SW 1271 (cell line): Measurements from ENCODE around the gene IRF8.
"Not testable (repeated sequence)": the region's sequence is repeated elsewhere in the genome, so short reads cannot be mapped to it uniquely, and the experiment has no call there.

Source experiments
- DNase-seq, 2 experiments: peaks; one replicate each; lab custom pipeline; 2025; lab: John Stamatoyannopoulos, UW

The IRF8 gene

GRCh38 chr16:85935391-85935973, 36.5 kb downstream of the IRF8 start:
- DNase-seq: no peak

- no peak for DNase-seq
Observed at GRCh38 chr16:85935974-85936760, 37.2 kb downstream of the IRF8 start.

- DNase-seq: no peak
Observed at GRCh38 chr16:85936816-85937215, 37.9 kb downstream of the IRF8 start.

- DNase-seq: no peak
Observed at GRCh38 chr16:85940214-85940613, 41.3 kb downstream of the IRF8 start.

GRCh38 chr16:85941863-85942644, 43.1 kb downstream of the IRF8 start:
- DNase-seq: no peak

- not testable (repeated sequence) for DNase-seq
Observed at GRCh38 chr16:85942659-85943058, 43.7 kb downstream of the IRF8 start.

- no peak for DNase-seq
Observed at GRCh38 chr16:85943711-85944110, 44.7 kb downstream of the IRF8 start.

GRCh38 chr16:85944572-85945423, 45.8 kb downstream of the IRF8 start:
- DNase-seq: no peak

GRCh38 chr16:85945424-85945751, 46.4 kb downstream of the IRF8 start:
- no peak for DNase-seq

GRCh38 chr16:85946541-85947124, 47.7 kb downstream of the IRF8 start:
- DNase-seq: no peak

GRCh38 chr16:85947230-85948137, 48.5 kb downstream of the IRF8 start:
- no peak for DNase-seq

GRCh38 chr16:85948138-85948509, 49.2 kb downstream of the IRF8 start:
- no peak for DNase-seq

- no peak for DNase-seq
Observed at GRCh38 chr16:85948616-85949265, 49.8 kb downstream of the IRF8 start.

GRCh38 chr16:85950136-85950918, 51.4 kb downstream of the IRF8 start:
- no peak for DNase-seq

- DNase-seq: no peak
Observed at GRCh38 chr16:85952197-85952596, 53.2 kb downstream of the IRF8 start.

GRCh38 chr16:85952811-85953210, 53.8 kb downstream of the IRF8 start:
- DNase-seq: no peak

GRCh38 chr16:85954927-85955519, 56.1 kb downstream of the IRF8 start:
- no peak for DNase-seq

GRCh38 chr16:85955566-85955965, 56.6 kb downstream of the IRF8 start:
- DNase-seq: no peak

- no peak for DNase-seq
Observed at GRCh38 chr16:85956426-85956825, 57.5 kb downstream of the IRF8 start.
